22Rv1 (cell line): ENCODE results near the gene EFHC1.

Source experiments
- H3K27ac ChIP-seq: fragments of 450-650 bp; 2 replicates; pipeline ENCODE4 v1.5.1; 2017
- CTCF ChIP-seq: fragments of 450-650 bp; IDR thresholded peaks from 2 replicates; pipeline ENCODE4 v1.5.1; 2017; ENCODE audit warnings: mild to moderate bottlenecking
- ZFX ChIP-seq: fragments of 450-650 bp; IDR thresholded peaks from 2 replicates; pipeline ENCODE4 v1.6.1; 2017; ENCODE audit warnings: antibody characterized with exemption, borderline replicate concordance

EFHC1 gene

GRCh38 chr6:52389626-52390360, 30.3 kb upstream of the EFHC1 start:
- peak overlapping the region; percentile 87 for H3K27ac ChIP-seq
- TF ChIP-seq CTCF (peak; percentile 36; the same call in 1 of the 2 replicates), ZFX (no peak)

GRCh38 chr6:52390361-52390727, 29.8 kb upstream of the EFHC1 start:
- TF ChIP-seq CTCF (no peak), ZFX (no peak)
- H3K27ac ChIP-seq: peak overlapping the region; percentile 87

- no peak for TF ChIP-seq ZFX
- TF ChIP-seq CTCF: no peak
Measured at GRCh38 chr6:52391599-52391998, 28.5 kb upstream of the EFHC1 start.

GRCh38 chr6:52392944-52393343, 27.2 kb upstream of the EFHC1 start:
- H3K27ac ChIP-seq: no peak overlapping the region
- no peak for TF ChIP-seq ZFX
- TF ChIP-seq CTCF: no peak

More at GRCh38 chr6:52391599-52391998, 28.5 kb upstream of the EFHC1 start:
- H3K27ac ChIP-seq: no peak overlapping the region

GRCh38 chr6:52393780-52394179, 26.4 kb upstream of the EFHC1 start:
- H3K27ac ChIP-seq: no peak overlapping the region
- no peak for TF ChIP-seq ZFX
- no peak for TF ChIP-seq CTCF

GRCh38 chr6:52394251-52394666, 25.9 kb upstream of the EFHC1 start:
- no peak overlapping the region for H3K27ac ChIP-seq
- TF ChIP-seq ZFX: no peak
- TF ChIP-seq CTCF: no peak

- TF ChIP-seq ZFX: no peak
- no peak overlapping the region for H3K27ac ChIP-seq
Measured at GRCh38 chr6:52395969-52396368, 24.2 kb upstream of the EFHC1 start.
